AG09309 (cell line): ENCODE results near the gene ARL8B.

ENCODE experiments used
- DNase-seq: peaks from one replicate; pipeline ENCODE4 v3.0.0-alpha.2; 2010; ENCODE audit warnings: low read depth
- H3K4me3 ChIP-seq: 2 replicates; pipeline ENCODE4 v1.5.1; 2011; ENCODE audit warnings: mild to moderate bottlenecking, low read depth, low read length, moderate library complexity; ENCODE audit not compliant: control insufficient read depth
- TF ChIP-seq, protein P1 (sequence below): IDR thresholded peaks from 2 replicates; pipeline ENCODE4 v1.5.1; 2011; ENCODE audit warnings: mild to moderate bottlenecking, low read depth, low read length, inconsistent platforms; ENCODE audit not compliant: insufficient read depth, control insufficient read depth; ENCODE audit errors: missing control alignments

The ARL8B gene

GRCh38 chr3:5219216-5219615 is 97.1 kb downstream of the ARL8B start:
- no peak for DNase-seq

DNA sequence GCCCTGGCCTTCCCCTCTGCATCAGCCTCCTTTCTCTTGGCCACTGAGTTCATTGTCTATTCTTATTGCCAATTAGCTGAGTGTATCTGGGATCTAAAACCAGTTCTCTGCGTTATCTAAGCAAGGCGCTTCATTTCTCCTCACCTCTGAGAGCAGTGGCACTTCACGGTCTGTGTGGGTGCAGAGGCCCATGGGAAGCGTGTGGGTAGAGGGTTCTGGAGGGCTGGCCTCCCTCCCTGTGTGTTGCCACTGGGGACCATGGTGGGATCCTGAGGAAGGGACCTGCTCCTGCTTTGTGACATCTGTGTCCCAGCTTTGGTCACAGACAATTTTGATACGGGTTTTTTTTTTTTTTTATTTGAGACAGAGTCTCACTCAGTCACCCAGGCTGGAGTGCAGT is 98.1 kb downstream of the ARL8B start:
- DNase-seq: no peak
- TF ChIP-seq, protein P1, sequence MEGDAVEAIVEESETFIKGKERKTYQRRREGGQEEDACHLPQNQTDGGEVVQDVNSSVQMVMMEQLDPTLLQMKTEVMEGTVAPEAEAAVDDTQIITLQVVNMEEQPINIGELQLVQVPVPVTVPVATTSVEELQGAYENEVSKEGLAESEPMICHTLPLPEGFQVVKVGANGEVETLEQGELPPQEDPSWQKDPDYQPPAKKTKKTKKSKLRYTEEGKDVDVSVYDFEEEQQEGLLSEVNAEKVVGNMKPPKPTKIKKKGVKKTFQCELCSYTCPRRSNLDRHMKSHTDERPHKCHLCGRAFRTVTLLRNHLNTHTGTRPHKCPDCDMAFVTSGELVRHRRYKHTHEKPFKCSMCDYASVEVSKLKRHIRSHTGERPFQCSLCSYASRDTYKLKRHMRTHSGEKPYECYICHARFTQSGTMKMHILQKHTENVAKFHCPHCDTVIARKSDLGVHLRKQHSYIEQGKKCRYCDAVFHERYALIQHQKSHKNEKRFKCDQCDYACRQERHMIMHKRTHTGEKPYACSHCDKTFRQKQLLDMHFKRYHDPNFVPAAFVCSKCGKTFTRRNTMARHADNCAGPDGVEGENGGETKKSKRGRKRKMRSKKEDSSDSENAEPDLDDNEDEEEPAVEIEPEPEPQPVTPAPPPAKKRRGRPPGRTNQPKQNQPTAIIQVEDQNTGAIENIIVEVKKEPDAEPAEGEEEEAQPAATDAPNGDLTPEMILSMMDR: no peak
- H3K4me3 ChIP-seq: no peak overlapping the region

More at GRCh38 chr3:5219216-5219615, 97.1 kb downstream of the ARL8B start:
- TF ChIP-seq, protein P1: no peak
- no peak overlapping the region for H3K4me3 ChIP-seq

DNA sequence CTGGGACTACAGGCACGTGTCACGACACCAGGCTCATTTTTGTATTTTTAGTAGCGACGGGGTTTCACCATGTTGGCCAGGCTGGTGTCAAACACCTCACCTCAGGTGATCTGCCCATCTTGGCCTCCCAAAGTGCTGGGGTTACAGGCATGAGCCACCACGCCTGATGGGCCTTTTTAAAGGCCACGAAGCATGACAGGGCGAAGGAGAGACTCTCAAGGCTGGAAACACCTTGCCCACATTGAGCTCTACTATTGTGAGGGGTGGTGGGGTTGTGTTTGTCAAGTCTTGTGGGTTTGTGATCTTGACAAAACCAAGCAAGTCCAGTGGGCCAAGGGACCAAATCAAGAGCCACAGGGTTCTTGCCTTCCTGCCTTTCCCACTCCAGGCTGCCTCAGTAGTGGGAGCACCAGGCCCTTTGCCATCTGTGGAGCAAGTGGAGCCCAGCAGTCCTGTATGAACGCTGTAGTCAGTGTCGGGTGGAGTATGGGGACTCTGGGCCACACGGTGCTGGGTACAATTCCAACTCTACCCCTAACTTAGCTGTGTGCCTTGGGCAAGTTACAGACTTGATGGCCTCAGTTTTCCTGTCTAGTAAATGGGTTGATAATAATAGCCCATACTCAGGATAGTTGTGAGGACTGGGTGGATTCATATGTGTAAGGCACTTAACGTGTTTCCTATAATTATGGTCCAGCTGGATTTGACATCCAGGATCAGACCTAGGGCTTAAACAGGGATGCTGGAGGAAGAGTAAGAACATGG is 98.8 kb downstream of the ARL8B start:
- DNase-seq: no peak
- no peak overlapping the region for H3K4me3 ChIP-seq
- TF ChIP-seq, protein P1: no peak

DNA sequence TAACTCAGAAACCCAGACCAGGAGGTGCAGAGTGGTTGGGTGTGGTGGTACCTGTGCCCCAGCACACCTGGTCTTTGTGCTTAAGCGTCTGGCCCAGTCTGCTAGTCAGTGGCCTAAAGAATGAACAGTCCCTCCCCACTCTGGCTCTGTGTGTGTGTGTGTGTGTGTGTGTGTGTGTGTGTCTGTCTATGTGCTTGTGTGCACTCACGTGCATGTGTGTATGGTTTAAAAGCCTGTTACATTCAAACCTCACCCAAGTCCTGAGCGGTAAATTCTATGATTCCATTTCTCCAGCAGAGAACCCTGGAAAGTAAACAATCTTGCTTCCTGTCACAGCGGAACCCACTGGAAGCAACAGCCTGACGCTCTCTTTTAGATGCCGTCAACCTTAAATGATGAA is 99.6 kb downstream of the ARL8B start:
- TF ChIP-seq, protein P1: no peak
- DNase-seq: no peak
- H3K4me3 ChIP-seq: no peak overlapping the region

- no peak overlapping the region for H3K4me3 ChIP-seq
- no peak for DNase-seq
- TF ChIP-seq, protein P1: no peak
Observed at GRCh38 chr3:5222283-5223005, 100.4 kb downstream of the ARL8B start.

DNA sequence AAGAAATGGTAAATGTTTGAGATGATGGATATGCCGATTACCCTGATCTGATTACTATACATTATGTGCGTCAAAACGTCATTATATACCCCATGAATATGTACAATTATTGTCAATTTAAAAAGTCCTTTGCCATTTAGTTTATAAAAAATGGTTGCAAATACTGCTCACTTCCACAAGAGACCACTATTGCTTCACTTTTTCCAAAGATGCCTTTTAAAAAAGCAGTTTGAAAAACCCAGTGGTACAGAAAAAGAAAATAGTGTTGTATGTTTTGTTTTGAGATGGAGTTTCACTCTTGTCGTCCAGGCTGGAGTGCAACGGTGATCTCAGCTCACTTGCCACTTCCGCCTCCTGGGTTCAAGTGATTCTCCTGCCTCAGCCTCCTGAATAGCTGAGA is 104.7 kb downstream of the ARL8B start:
- H3K4me3 ChIP-seq: no peak overlapping the region
- no peak for DNase-seq
- TF ChIP-seq, protein P1: peak; percentile 46
